BJ (cell line): Measurements from ENCODE around the gene EFNA5. TPM values are rescaled to one million over a fixed set of nuclear protein-coding genes. Genes with fewer than 3 reads are reported as not detected.

Experiments used
- CTCF ChIA-PET: fragments of 350-600 bp; formaldehyde crosslinking; extraction: SDS; loops from one replicate; lab custom pipeline; 2021; ENCODE audit warnings: antibody characterized with exemption, inconsistent platforms; lab: Yijun Ruan, JAX
- POLR2A ChIA-PET: fragments of 300-600 bp; sonication (Branson Sonifier 250); formaldehyde crosslinking; extraction: SDS; loops from one replicate; lab custom pipeline; 2021; ENCODE audit warnings: antibody characterized with exemption; lab: Charles Lee
- DNase-seq: peaks from one replicate; pipeline ENCODE4 v3.0.0-alpha.2; 2011; ENCODE audit warnings: low read depth
- H3K27me3 ChIP-seq: 2 replicates; pipeline ENCODE4 v1.6.0; 2011; ENCODE audit warnings: low read length; ENCODE audit not compliant: control insufficient read depth, insufficient read depth
- H3K36me3 ChIP-seq: 2 replicates; pipeline ENCODE4 v1.5.1; 2011; ENCODE audit warnings: low read length; ENCODE audit not compliant: control insufficient read depth, insufficient read depth
- H3K4me3 ChIP-seq: 2 replicates; pipeline ENCODE4 v1.5.1; 2011; ENCODE audit warnings: low read depth, mild to moderate bottlenecking, control low read depth, low read length
- CTCF ChIP-seq: IDR thresholded peaks from 2 replicates; pipeline ENCODE4 v1.5.1; 2011; ENCODE audit warnings: low read depth, mild to moderate bottlenecking, control low read depth, inconsistent platforms, low read length, moderate library complexity; ENCODE audit not compliant: insufficient read depth
- polyA plus RNA-seq: library from polyadenylated mRNA; depleted of rRNA; stranded (reverse); fragments of >200 nt; gene quantifications from 2 replicates; pipeline ENCODE4 v1.2.3, GENCODE V29; 2011

Gene EFNA5
- polyA plus RNA-seq, 1 experiment, result 0.67 TPM

GRCh38 chr5:107400328-107400727 lies 270.4 kb downstream of the EFNA5 start:
- no peak for TF ChIP-seq CTCF
- DNase-seq, result no peak
- POLR2A ChIA-PET, result no interaction called here
- CTCF ChIA-PET, result no interaction called here
- Histone ChIP-seq H3K36me3 (no peaks in the 10 kb centered on the region), H3K4me3 (no peak overlapping the region), H3K27me3 (no peaks in the 10 kb centered on the region; the same call in 1 of the 2 replicates)

DNA sequence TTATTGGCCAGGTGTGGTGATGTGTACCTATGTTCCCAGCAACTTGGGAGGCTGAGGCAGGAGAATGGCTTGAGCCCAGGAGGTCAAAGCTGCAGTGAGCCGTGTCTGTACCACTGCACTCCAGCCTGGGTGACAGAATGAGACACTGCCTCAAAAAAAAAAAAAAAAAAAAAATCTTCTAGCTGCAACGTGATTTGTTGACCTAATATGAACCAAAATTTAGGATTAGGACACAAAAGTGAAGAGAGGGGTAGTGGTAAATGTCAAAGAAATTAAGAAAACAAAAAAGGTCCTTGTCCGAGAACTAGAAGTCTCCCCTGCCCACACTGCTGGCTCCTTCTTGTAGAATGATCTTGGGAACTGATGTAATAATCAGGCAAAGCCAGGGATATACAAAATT lies 272.0 kb downstream of the EFNA5 start:
- ChIA-PET CTCF (interaction anchor here (0.6 kb wide), 1 partner anchor 291 kb away, joined by 3 read pairs; no protein-coding TSS in a partner anchor), POLR2A (no interaction called here)
- TF ChIP-seq CTCF, result no peak
- Histone ChIP-seq H3K27me3 (no peaks in the 10 kb centered on the region; the same call in 1 of the 2 replicates), H3K36me3 (no peaks in the 10 kb centered on the region), H3K4me3 (no peak overlapping the region)
- DNase-seq, result no peak

- TF ChIP-seq CTCF, result no peak
- CTCF ChIA-PET, result no interaction called here
- Histone ChIP-seq H3K27me3 (no peaks in the 10 kb centered on the region; the same call in 1 of the 2 replicates), H3K36me3 (no peaks in the 10 kb centered on the region), H3K4me3 (no peak overlapping the region)
- POLR2A ChIA-PET, result no interaction called here
- DNase-seq, result no peak
These were observed 274.4 kb downstream of the EFNA5 start for GRCh38 chr5:107396351-107396690.

DNA sequence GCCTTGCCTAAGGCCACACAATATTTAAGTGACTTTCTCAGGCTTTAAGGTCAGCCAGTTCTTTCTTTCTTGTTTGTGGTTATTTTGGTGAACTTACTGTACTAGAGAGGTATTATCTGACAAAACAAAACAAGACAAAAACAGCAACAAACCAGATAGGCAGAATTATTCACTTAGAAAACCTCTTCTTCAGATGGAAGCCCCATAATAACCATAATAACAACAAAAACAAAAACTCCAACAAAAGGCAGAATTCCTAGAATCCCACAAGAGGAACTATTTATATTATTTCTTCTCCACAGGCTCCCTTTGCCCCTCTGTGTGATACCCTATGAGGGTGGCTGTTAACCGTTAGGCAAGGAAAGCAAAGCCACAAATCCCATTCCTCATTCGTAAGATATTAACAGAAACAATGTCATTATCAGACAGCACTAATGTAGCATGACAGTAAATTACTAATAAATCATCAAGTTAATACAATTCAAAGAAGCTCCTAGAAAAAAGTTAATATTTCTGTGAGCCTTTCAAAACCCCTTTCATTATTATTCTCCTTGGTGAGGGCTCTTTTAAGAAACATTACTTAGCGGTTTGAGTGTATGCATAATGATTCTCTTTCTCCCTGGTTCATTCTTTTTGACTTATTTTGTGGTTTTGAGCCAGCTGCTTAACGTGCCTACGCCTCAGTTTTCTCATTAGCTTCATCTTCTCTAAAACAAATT lies 274.9 kb downstream of the EFNA5 start:
- DNase-seq, result no peak
- Histone ChIP-seq H3K27me3 (no peaks in the 10 kb centered on the region; the same call in 1 of the 2 replicates), H3K4me3 (no peak overlapping the region), H3K36me3 (no peaks in the 10 kb centered on the region)
- POLR2A ChIA-PET, result no interaction called here
- no peak for TF ChIP-seq CTCF
- CTCF ChIA-PET, result no interaction called here

DNA sequence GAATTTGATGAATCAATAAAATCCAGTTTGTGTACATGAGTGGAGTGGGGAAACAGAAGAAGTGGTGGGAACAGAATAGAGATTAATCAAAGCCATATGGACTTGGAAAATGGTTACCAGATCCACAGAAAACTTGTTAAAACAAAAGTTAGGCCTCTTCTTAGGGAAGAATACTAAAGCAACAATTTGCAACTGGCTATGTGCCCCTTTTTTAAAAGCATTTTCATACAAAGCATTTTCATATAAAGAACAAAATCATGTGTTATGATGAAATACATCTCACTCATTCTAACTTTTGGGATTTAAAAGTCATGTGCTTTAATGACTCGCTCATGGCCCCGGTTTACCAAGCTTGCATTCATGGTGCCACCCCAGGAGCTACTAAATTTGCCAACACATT lies 276.9 kb downstream of the EFNA5 start:
- ChIA-PET CTCF (interaction anchor here (1.0 kb wide), 1 partner anchor 11 kb away, joined by 3 read pairs; no protein-coding TSS in a partner anchor), POLR2A (no interaction called here)
- no peak overlapping the region for H3K4me3 ChIP-seq
- no peaks in the 10 kb centered on the region for H3K36me3 ChIP-seq
- no peak for DNase-seq
- no peaks in the 10 kb centered on the region; the same call in 1 of the 2 replicates for H3K27me3 ChIP-seq
- no peak for TF ChIP-seq CTCF
